Suprapubic skin (tissue), 4 donors: Measurements from ENCODE around the gene RND1. TPM values are rescaled to one million over a fixed set of nuclear protein-coding genes. Genes with fewer than 3 reads are reported as not detected.
"Not testable (repeated sequence)": the region's sequence is repeated elsewhere in the genome, so short reads cannot be mapped to it uniquely, and the experiment has no call there.

Experiments
- DNase-seq, 2 donors: peaks; one replicate each; pipeline ENCODE4 v3.0.0-alpha.2; 2019; ENCODE audit warnings: low spot score in 2 of 2
- H3K27ac ChIP-seq: fragments of 200-600 bp; sonication (generic); one replicate; pipeline ENCODE4 v1.5.1; 2019
- H3K27me3 ChIP-seq: fragments of 200-600 bp; sonication (generic); one replicate; pipeline ENCODE4 v1.5.1; 2019
- H3K36me3 ChIP-seq: fragments of 200-600 bp; sonication (generic); one replicate; pipeline ENCODE4 v1.5.1; 2019
- H3K4me1 ChIP-seq: fragments of 200-600 bp; sonication (generic); one replicate; pipeline ENCODE4 v1.5.1; 2019
- H3K4me3 ChIP-seq: fragments of 200-600 bp; sonication (generic); one replicate; pipeline ENCODE4 v1.5.1; 2019; ENCODE audit warnings: mild to moderate bottlenecking
- H3K9me3 ChIP-seq: fragments of 200-600 bp; sonication (generic); one replicate; pipeline ENCODE4 v1.5.1; 2019
- EP300 ChIP-seq: sonication (generic); formaldehyde crosslinking; IDR thresholded peaks from one replicate; pipeline ENCODE4 v1.6.1; 2017; ENCODE audit warnings: antibody characterized with exemption
- POLR2A ChIP-seq, 2 donors: fragments of 450-650 bp; IDR thresholded peaks; one replicate each; pipeline ENCODE4 v1.6.1; 2017; ENCODE audit warnings: antibody characterized with exemption in 2 of 2, mild to moderate bottlenecking in 2 of 2, moderate library complexity in 2 of 2
- POLR2AphosphoS5 ChIP-seq, 3 donors: sonication (generic); formaldehyde crosslinking; IDR thresholded peaks; one replicate each; pipeline ENCODE4 v1.6.1; 2017; ENCODE audit warnings: antibody characterized with exemption in 3 of 3
- WGBS: methylation state at CpG from one replicate; pipeline ENCODE4 v1.1.5; 2018; 5-methylcytosine and 5-hydroxymethylcytosine counted together
- total RNA-seq, 4 donors: library from RNA; depleted of rRNA; stranded (reverse); fragments of >200 nt; gene quantifications; one replicate each; pipeline ENCODE4 v1.1.0, GENCODE V29; 2016
- TF ChIP-seq, protein P1 (sequence below), 2 donors: fragments of 200-600 bp in 1 of 2; fragments of 450-650 bp in 1 of 2; sonication (generic) in 1 of 2; IDR thresholded peaks; one replicate each; pipeline ENCODE4 v1.5.1; 2016 to 2019; ENCODE audit warnings: antibody characterized with exemption in 2 of 2, mild to moderate bottlenecking in 1 of 2, moderate library complexity in 1 of 2

Gene RND1
- total RNA-seq, 4 donors from 2014 or later = 0.40 to 1.1 (median 0.65) TPM; not detected in 1

DNA sequence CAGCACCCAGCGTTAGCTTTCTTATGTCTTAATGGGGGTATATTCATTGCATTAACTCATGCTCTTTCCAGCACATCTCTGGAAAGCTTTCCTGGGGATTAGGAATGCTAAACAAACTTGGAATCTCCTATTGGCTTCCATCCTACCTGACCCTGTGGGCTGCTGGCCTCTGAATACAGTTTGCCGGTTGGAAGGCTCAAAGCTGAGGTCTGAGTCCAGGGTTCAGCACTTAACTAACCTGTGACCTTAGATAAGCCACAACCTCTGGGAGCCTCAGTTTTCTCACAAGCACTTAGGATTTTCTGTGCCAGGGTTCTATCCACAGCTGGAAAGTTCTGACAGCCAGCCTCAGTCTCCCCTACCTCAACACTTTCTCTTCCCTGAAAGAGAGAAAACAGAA lies 12.9 kb upstream of the RND1 start:
- WGBS = 84% methylated on average over 2 of the region's 2 CpGs
- Histone ChIP-seq H3K4me1 (peaks cover 8% of the 10 kb centered on the region), H3K36me3 (no peaks in the 10 kb centered on the region), H3K27ac (no peak overlapping the region), H3K27me3 (peaks cover 20% of the 10 kb centered on the region), H3K4me3 (no peak overlapping the region), H3K9me3 (no peaks in the 10 kb centered on the region)
- DNase-seq = no peak
- TF ChIP-seq, protein P1, sequence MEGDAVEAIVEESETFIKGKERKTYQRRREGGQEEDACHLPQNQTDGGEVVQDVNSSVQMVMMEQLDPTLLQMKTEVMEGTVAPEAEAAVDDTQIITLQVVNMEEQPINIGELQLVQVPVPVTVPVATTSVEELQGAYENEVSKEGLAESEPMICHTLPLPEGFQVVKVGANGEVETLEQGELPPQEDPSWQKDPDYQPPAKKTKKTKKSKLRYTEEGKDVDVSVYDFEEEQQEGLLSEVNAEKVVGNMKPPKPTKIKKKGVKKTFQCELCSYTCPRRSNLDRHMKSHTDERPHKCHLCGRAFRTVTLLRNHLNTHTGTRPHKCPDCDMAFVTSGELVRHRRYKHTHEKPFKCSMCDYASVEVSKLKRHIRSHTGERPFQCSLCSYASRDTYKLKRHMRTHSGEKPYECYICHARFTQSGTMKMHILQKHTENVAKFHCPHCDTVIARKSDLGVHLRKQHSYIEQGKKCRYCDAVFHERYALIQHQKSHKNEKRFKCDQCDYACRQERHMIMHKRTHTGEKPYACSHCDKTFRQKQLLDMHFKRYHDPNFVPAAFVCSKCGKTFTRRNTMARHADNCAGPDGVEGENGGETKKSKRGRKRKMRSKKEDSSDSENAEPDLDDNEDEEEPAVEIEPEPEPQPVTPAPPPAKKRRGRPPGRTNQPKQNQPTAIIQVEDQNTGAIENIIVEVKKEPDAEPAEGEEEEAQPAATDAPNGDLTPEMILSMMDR (IDR thresholded peaks at IDR 0.05) = no peak
- TF ChIP-seq POLR2A (IDR thresholded peaks at IDR 0.05) (no peak), EP300 (no peak), POLR2AphosphoS5 (IDR thresholded peaks at IDR 0.05) (no peak)

DNA sequence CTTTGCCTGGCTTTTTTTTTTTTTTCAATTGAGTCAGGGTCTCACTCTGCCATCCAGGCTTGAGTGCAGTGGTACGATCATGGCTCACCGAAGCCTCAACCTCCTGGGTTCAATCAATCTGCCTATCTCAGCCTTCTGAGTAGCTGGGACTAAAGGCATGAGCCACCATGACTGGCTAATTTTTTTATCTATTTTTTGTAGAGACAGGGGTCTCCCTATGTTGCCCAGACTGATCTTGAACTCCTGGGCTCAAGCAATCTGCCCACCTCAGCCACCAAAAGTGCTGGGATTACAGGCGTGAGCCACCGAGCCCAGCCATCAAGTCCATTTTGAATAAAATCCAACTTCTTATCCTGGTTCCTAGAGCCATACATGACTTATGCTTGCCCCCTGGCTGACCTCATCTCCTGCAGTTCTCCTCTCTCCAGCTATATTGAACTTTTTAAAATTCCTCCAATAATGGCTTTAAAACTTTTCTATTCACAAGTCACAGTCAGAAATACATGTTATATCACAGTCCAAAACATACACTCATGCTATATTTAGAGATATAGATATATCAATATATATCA lies 10.4 kb upstream of the RND1 start:
- TF ChIP-seq, protein P1 (IDR thresholded peaks at IDR 0.05) = no peak
- TF ChIP-seq EP300 = no peak
- TF ChIP-seq POLR2AphosphoS5 (IDR thresholded peaks at IDR 0.05) = no peak
- no peak for TF ChIP-seq POLR2A (IDR thresholded peaks at IDR 0.05)
- H3K27ac ChIP-seq = no peak overlapping the region
- H3K4me3 ChIP-seq = no peak overlapping the region
- no peaks in the 10 kb centered on the region for H3K4me1 ChIP-seq
- H3K27me3 ChIP-seq = peaks cover 19% of the 10 kb centered on the region
- no peaks in the 10 kb centered on the region for H3K36me3 ChIP-seq
- H3K9me3 ChIP-seq = no peaks in the 10 kb centered on the region
- DNase-seq = no peak
- 73% methylated on average over 4 of the region's 4 CpGs for WGBS

DNA sequence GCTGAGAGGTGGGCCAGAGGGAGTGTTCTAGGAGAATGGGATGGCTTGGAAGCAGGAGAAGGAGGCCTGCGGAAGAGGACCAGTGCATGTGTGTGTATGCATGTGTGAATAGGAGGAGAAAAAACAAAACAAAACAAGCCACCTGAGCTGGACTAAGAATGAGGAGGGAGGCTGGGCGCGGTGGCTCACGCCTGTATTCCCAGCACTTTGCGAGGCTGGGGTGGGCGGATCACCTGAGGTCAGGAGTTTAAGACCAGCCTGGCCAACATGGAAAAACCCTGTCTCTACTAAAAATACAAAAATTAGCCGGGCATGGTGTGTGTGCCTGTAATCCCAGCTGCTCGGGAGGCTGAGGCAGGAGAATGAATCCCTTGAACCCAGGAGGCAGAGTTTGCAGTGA lies 7.9 kb upstream of the RND1 start:
- not testable (repeated sequence) for H3K4me3 ChIP-seq, DNase-seq, H3K27ac ChIP-seq, H3K36me3 ChIP-seq, H3K27me3 ChIP-seq, H3K4me1 ChIP-seq, H3K9me3 ChIP-seq
- 86% methylated on average over 8 of the region's 8 CpGs for WGBS

DNA sequence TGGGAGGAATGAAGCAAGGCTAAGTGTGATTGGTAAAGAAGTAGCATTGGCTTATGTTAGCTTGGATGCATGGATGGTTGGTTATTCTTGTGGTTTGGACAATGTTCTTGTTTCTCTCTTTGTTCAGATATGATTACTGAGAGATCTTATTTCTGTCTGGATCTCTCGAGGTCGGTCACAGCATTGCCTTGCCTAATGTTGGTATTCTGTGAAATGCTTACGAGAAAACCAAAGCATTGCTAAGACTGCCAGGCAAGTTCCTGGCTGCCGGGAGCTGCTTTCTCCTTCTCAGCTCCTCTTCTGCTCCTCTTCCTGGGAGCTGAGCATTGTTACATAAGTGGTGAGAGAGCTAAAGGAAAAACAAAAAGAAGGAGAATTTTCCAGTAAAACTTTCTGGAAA lies 7.4 kb upstream of the RND1 start:
- H3K9me3 ChIP-seq = no peaks in the 10 kb centered on the region
- no peaks in the 10 kb centered on the region for H3K36me3 ChIP-seq
- H3K4me1 ChIP-seq = no peaks in the 10 kb centered on the region
- H3K27ac ChIP-seq = no peak overlapping the region
- no peak overlapping the region for H3K4me3 ChIP-seq
- DNase-seq = no peak
- WGBS = 71% methylated on average over 4 of the region's 4 CpGs
- H3K27me3 ChIP-seq = no peaks in the 10 kb centered on the region
- TF ChIP-seq, protein P1 (IDR thresholded peaks at IDR 0.05) = no peak

DNA sequence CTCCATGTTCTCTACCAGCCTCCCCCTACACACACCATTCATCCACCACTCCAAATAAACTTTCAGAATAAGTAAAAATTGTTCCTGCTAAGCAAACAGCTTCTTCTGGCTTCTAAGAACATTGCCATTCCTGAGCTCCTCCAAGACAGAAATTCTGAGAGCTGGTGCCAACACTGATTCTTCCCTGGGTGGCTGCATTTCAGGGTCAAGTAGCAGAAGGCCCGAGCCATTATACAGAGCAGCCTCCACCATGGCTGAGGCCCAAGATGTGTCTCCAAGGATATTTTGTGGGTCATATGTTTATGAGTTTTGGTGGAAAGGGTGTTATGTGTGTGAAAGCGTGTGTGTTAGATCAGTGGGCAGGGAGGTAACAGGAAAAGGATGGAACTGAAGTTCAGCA lies 3.5 kb upstream of the RND1 start:
- 92% methylated on average over 2 of the region's 2 CpGs for WGBS
- H3K9me3 ChIP-seq = no peaks in the 10 kb centered on the region
- H3K4me3 ChIP-seq = no peak overlapping the region
- H3K36me3 ChIP-seq = no peaks in the 10 kb centered on the region
- H3K27ac ChIP-seq = no peak overlapping the region
- peaks cover 18% of the 10 kb centered on the region for H3K4me1 ChIP-seq
- TF ChIP-seq POLR2AphosphoS5 (IDR thresholded peaks at IDR 0.05) (no peak), POLR2A (IDR thresholded peaks at IDR 0.05) (no peak), EP300 (no peak)
- TF ChIP-seq, protein P1 (IDR thresholded peaks at IDR 0.05) = no peak
- peaks cover 4% of the 10 kb centered on the region for H3K27me3 ChIP-seq
- no peak for DNase-seq

DNA sequence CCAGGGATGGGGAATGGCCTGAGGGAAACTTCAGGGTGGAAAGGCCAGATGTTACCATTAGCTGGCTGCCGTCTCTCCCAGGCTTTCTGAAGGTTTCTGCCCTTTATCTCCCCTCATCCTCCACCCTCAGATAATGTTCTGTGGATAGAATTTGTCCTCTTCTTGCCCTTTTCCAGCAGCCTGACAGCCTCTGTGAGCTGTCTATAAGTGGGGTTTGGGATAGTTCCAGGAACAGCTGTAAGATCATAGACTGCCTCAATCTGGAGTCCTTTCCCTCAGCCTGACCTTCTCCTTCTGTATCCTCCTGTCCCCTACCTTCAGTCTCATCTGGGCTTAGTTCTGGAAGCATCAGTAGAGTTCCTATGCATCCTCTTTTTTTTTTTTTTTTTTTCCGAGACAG lies 2.8 kb upstream of the RND1 start:
- peaks cover 18% of the 10 kb centered on the region for H3K4me1 ChIP-seq
- peaks cover 8% of the 10 kb centered on the region for H3K27me3 ChIP-seq
- DNase-seq = no peak
- no peaks in the 10 kb centered on the region for H3K36me3 ChIP-seq
- WGBS = 82% methylated on average over 2 of the region's 2 CpGs
- no peak for TF ChIP-seq POLR2AphosphoS5 (IDR thresholded peaks at IDR 0.05)
- TF ChIP-seq, protein P1 (IDR thresholded peaks at IDR 0.05) = no peak
- TF ChIP-seq POLR2A (IDR thresholded peaks at IDR 0.05) = no peak
- TF ChIP-seq EP300 = no peak
- H3K27ac ChIP-seq = no peak overlapping the region
- no peaks in the 10 kb centered on the region for H3K9me3 ChIP-seq
- no peak overlapping the region for H3K4me3 ChIP-seq
